ENCODE measurements around the gene MAN1A2. TPM values are rescaled to one million over a fixed set of nuclear protein-coding genes. Genes with fewer than 3 reads are reported as not detected.

The MAN1A2 gene
- total RNA-seq, 4 donors from 2014 or later, result 18.1 to 37.4 (median 26.3) TPM

DNA sequence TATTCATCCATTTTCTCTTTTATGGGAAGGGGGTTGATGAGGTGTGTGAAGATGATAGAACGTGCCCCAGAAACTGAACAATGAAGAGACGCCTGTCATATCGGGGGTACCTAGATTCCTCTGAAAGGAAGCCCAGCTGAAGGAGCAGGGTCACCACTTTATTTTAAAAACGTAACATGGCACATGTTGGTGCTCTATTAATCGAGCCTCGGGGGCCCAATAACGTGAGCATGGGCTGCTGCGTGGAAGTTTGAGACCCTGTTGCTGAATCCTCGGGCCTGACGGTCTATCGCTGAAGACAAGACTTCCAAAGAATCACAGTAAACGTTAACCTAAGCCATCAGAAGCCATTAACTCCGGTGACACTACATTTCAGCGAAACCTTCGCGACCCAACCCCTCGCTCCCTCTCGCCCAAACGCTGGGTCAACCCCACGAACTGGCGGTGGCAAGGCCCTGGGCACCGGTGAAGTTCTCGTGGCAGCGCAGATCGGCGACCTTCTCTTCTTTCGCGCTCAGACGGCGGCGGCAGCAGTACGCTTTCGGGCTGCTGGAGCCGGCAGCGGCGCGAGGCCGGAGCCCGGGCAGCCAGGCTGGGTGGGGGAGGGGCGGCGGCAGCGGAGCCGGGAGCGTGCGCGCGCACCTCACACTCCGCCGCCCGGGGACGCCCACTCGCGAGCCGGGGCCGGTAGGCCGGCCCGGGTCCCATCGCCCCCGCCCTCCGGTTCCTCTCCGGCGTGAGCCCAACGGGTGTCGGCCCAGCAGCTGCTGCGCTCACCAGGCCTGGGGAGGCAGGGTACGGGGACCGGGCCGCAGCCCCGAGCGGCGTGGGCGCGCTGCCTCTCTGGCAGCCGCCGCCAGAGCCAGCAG is 838 bp upstream of the MAN1A2 start:
- DNase-seq, result peak; percentile 34
- Histone ChIP-seq H3K9me3 (no peaks in the 10 kb centered on the region), H3K4me3 (peak overlapping the region; percentile 72 to 93 (median 84)), H3K4me1 (peaks cover 14 to 77% (median 22%) of the 10 kb centered on the region in 3 donors), H3K27me3 (no peaks in the 10 kb centered on the region), H3K27ac (peak overlapping the region; percentile 97 to 99 (median 98)), H3K36me3 (no peaks in the 10 kb centered on the region)
- WGBS, 2 donors, result 1 to 3% methylated on average over 12 to 59 of the region's 75 CpGs
- TF ChIP-seq, protein P1, sequence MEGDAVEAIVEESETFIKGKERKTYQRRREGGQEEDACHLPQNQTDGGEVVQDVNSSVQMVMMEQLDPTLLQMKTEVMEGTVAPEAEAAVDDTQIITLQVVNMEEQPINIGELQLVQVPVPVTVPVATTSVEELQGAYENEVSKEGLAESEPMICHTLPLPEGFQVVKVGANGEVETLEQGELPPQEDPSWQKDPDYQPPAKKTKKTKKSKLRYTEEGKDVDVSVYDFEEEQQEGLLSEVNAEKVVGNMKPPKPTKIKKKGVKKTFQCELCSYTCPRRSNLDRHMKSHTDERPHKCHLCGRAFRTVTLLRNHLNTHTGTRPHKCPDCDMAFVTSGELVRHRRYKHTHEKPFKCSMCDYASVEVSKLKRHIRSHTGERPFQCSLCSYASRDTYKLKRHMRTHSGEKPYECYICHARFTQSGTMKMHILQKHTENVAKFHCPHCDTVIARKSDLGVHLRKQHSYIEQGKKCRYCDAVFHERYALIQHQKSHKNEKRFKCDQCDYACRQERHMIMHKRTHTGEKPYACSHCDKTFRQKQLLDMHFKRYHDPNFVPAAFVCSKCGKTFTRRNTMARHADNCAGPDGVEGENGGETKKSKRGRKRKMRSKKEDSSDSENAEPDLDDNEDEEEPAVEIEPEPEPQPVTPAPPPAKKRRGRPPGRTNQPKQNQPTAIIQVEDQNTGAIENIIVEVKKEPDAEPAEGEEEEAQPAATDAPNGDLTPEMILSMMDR (IDR thresholded peaks at IDR 0.05), result peak in 3 of 6 experiments; percentile 7 to 15 (median 8)
- no peak for TF ChIP-seq POLR2A (IDR thresholded peaks at IDR 0.05)
- intact Hi-C loops (cut with DNase I), result no loop called here

DNA sequence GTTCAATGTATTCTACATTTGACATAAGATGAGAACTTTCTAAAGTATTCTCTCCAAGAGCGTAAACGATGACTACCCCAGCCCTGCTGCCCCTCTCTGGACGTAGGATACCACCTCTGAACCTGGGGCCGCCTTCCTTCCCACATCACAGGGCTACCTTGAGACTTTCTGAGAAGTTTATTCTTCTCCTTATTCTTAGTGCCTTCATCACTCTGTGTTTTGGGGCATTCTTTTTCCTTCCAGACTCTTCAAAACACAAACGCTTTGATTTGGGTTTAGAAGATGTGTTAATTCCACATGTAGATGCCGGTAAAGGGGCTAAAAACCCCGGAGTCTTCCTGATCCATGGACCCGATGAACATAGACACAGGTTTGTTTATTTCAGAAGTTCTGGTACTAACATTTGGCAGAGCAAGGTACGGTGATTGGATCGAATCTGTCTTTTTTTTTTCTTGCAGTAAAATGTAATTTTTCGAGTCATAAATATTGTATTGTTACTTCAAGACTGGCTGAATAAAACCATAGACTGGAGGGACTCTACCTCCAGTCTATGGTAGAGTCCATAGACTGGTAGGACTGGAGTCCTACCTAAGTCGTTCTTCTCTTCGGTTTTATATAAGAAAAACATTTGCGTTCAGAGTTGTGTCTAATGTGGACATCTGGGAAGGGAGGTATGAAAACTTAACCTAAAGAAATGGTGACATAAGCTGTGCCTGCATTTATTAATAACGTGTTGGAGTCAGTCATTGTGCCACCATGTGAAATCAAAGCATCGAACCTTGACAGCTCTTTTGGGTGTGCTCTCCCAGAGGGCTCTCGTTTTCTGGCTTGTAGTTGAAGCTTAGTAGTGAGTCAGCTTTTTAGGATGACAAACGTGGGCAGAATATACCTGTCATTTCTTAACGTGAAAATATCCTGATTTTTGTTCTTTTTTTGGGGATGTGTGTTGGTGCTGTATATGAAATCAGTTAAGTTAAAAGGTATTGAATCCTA is 1.2 kb downstream of the MAN1A2 start:
- H3K36me3 ChIP-seq, result no peaks in the 10 kb centered on the region
- H3K4me3 ChIP-seq, result peak overlapping the region; percentile 72 to 93 (median 84)
- no peak for DNase-seq
- intact Hi-C loops (cut with DNase I), result no loop called here
- no peaks in the 10 kb centered on the region for H3K9me3 ChIP-seq
- 4 to 5% methylated on average over 19 of the region's 19 CpGs for WGBS, 2 donors
- H3K4me1 ChIP-seq, result peaks cover 14 to 76% (median 26%) of the 10 kb centered on the region in 3 donors
- TF ChIP-seq POLR2A (IDR thresholded peaks at IDR 0.05), result no peak
- TF ChIP-seq, protein P1 (IDR thresholded peaks at IDR 0.05), result no peak
- H3K27me3 ChIP-seq, result no peaks in the 10 kb centered on the region
- H3K27ac ChIP-seq, result peak overlapping the region; percentile 97 to 99 (median 98)

DNA sequence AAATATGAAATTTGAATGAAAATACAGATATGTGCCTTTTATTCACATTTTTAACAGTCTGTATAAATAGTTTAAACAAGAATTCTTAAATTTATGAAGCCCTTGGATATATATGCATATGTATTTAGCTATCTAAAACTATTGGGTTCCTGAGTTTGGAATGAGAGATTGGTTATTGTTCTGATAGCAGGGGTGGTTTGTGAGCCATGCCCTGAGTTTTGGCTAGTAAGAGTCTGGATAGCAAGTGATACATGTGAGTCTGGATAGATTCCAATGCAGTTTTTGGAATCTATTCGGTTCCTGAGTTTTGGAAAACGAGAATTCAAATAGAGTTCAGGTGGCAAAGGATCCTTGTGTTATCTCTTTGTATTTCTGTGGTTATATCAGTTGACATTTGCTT is 2.8 kb downstream of the MAN1A2 start:
- Histone ChIP-seq H3K9me3 (no peaks in the 10 kb centered on the region), H3K4me1 (peaks cover 12 to 60% (median 19%) of the 10 kb centered on the region in 3 donors), H3K27ac (no peak overlapping the region), H3K27me3 (no peaks in the 10 kb centered on the region), H3K4me3 (peak overlapping the region in 3 of 4 donors; percentile 72 to 93 (median 87)), H3K36me3 (no peaks in the 10 kb centered on the region)
- no peak for TF ChIP-seq POLR2A (IDR thresholded peaks at IDR 0.05)
- WGBS, 2 donors, result 9 to 18% methylated on average over 2 of the region's 2 CpGs
- no peak for DNase-seq
- intact Hi-C loops (cut with DNase I), result no loop called here

DNA sequence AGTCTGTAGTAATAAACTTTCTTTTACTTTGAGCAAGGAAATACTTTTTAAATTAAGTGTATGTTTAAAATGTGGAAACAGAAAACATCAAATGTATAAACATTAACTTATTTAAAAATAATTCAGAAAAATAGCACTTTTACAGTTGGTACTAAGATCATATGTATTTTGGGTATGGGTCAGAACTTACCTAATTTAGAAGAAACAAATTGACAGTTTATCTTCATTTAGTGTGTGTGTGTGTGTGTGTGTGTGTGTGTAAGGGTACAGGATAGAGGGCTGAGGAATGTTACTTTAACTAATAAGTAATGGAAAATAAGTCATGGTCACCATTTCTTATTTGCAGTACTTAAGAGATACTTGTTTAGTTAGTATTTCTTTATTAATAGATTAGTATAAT is 3.3 kb downstream of the MAN1A2 start:
- TF ChIP-seq POLR2A (IDR thresholded peaks at IDR 0.05), result no peak
- TF ChIP-seq, protein P1 (IDR thresholded peaks at IDR 0.05), result no peak
- peak overlapping the region in 3 of 4 donors; percentile 72 to 93 (median 87) for H3K4me3 ChIP-seq
- peaks cover 7 to 55% (median 14%) of the 10 kb centered on the region in 3 donors for H3K4me1 ChIP-seq
- intact Hi-C loops (cut with DNase I), result no loop called here
- H3K27ac ChIP-seq, result no peak overlapping the region
- no peaks in the 10 kb centered on the region for H3K36me3 ChIP-seq
- DNase-seq, result no peak
- no peaks in the 10 kb centered on the region for H3K9me3 ChIP-seq
- no peaks in the 10 kb centered on the region for H3K27me3 ChIP-seq

DNA sequence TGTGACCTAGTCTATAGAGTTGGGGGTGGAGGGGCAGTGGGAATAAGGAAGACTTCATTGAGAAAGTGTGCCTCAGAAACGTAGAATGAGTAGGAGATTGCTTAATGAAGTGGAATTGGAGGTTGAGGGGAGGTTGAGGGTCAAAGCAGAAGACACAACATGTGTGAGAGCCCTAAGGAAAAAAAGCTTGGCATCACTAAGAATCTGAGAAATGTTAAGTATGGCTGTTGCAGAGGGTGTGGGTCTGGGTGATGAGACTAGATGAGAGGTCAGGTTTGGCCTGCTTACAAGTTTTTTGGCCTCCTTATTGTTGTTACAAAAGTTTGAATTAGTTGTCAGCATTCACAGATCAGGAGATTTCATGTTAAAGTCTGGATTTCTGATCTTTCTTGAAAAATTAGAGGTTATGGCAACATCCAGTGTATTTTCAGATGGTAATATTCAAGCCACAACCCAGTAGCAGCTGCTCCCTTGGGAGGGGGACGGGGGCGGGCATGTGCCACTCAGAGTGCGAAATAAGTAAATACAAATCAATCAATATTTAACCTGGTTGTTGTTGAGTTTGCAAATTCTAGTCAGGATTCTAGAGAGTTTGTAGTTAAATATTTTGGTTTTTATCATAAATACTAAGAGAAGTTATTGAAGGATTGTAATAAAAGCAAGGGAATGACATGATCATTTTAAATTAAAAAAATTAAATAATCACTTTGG is 4.3 kb downstream of the MAN1A2 start:
- Histone ChIP-seq H3K36me3 (no peaks in the 10 kb centered on the region), H3K4me1 (peaks cover 0 to 47% (median 11%) of the 10 kb centered on the region in 3 donors), H3K27ac (no peak overlapping the region), H3K27me3 (no peaks in the 10 kb centered on the region), H3K4me3 (no peak overlapping the region), H3K9me3 (no peaks in the 10 kb centered on the region)
- no peak for TF ChIP-seq POLR2A (IDR thresholded peaks at IDR 0.05)
- TF ChIP-seq, protein P1 (IDR thresholded peaks at IDR 0.05), result no peak
- no peak for DNase-seq
- intact Hi-C loops (cut with DNase I), result no loop called here
- 78 to 85% methylated on average over 4 of the region's 4 CpGs for WGBS, 2 donors
